Activated CD8-positive, alpha-beta memory T cell treated with anti-CD3 and anti-CD28 coated beads for 24 hours (primary cell): ENCODE data around the gene TBP.
A peak's percentile ranks its signal among the peaks of the same experiment; 100 is the strongest.
"Not testable (repeated sequence)": the region's sequence is repeated elsewhere in the genome, so short reads cannot be mapped to it uniquely, and the experiment has no call there.

Experiments used
- DNase-seq: peaks from one replicate; pipeline ENCODE4 v3.0.0-alpha.2; 2020

TBP gene

DNA sequence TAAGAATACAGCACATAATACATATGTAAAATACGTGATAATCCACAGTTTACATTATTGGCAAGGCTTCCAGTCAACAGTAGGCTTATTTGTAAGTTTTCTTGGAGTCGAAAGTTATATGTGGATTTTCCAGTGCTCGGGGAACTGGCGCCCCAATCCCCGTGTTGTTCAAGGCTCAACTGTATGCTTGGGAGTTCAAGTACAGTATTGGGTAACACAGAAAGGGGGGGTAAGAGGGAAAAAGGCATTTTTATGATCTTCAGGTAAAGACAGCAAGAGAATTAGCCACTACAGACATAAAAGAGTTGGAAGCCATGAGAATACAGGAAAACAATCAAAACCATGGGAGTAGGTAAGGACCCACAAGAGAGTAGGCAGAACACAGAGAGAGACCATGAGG is 17.5 kb upstream of the TBP start:
- no peak for DNase-seq

DNA sequence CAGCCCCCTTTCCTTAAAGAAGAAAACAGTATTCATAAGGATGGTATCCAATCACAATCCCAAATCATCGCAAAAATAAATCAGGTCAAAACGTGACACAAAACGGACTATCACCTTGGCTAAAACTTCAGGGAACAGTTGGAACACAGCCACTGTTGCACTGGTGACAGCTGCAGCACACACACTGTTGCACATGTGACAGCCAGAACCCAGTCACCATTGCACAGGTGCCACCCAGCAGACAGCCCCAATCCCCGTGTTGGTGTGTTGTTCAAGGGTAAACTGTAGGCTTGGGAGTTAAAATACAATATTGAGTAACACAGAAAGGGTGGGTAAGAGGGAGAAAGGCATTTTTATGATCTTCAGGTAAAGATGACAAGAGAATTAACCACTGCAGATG is 16.8 kb upstream of the TBP start:
- DNase-seq, result no peak

DNA sequence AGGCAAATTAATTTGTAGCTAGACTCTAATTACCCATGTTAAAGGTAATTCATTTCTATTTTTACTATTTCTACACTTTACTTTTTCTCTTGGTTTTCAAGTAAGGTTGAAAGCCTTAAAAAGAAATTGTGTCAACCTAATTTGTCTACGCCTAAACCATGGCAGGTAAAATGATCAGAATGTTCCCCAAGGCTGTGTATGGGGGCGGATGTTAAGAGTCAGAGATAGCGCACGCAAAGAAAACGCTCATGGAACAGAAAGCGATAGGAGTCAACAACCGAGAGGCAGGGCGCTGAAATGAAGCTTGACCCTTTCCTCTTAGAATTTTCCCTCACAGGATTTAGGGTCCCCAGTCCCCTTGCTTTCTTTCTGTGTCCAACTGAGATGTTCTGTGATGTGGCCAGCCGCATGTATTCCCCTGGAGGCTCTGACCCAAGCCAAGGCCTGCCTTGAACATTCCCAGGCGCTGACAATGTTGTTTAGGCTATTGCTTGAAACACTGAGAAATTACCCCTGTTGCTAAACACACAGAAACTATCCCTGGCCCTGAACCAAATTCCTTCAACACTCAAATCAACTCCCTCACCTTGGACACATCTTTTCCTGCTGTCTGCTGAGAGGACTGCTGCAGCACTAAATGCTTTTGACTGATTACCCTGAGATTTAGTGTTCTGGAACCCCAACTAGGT is 12.0 kb upstream of the TBP start:
- no peak for DNase-seq

DNA sequence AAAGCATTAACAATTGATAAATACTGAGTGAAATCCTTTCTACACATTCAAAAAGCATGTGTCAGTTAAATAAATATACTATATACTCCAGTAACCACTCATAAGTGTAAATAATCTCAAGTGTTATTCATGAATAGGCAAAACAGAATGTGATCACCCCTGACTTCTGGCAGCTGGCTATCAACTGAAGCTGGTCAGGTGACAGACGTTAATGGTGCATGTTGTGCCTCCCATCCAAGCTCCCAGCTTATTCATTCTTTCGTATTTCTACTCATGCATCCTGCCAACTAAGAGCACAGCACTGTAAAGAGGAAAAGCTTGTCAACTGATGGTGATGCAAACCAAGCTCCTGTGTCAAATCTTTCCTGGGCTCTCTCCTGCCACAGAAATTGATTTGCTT is 8.8 kb upstream of the TBP start:
- no peak for DNase-seq

DNA sequence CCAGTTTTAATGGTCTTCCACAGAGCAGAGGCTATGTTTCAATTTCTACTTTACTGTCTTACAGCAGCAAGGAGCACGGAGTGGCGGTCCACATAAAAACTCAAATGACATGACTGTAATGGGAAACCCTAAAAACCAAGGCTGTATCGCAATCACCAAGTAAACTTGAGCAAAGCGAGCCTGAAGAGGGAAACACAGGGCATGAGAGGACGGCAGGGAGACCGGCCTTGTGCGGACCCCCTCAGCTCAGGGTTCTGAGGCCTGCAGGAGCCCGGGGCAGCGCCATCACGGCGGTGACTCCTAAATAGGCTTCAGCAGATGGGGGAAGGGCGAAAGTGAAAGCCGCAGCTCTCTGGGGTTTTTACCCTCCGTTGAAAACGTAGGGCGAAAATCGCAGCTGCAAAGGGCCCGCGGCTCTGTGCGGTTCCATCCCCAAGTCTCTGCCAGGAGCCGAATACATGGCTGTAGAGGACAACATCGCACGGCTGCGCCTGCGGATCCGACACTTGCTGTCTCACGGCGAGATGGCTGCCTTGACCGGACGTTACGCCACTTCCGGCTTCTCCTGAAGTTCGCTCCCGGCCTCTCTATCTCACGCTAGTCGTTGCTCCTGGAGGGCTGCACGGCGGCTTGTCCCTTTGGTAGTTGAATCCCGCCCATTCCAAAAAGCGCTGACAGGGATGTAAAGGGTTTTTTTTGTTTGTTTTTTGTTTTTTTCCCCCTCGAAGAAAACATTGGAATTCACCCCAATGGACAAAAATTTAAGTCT is 1.2 kb upstream of the TBP start, which contains the start of gene PSMB1:
PSMB1 (minus strand) TSS at position 543 of the 769 bp plus-strand sequence; CDS start at position 478, 65 bp downstream.
- DNase-seq, result peak; percentile 90

DNA sequence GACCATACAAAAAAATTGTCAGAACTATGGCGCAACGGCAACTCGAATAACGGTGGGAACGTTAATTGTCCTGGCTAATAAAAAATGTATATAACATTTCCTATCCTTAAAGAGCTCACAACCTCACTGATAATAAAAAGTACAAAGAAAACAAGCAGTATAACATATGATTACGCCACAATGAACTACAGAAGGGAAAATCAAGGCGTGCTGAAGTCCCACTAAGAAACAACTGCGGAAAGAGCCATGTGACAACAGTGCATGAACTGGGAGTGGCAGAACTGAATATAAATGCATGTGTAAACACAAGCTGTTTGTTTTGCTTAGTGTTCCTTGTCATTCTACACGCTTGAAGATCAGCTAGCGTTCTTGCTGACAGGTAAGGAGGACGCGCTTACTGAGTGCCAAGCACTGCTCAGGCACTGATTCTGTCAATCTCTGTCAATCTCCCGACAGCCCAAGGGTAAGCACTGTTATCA is 596 bp upstream of the TBP start:
- DNase-seq, result no peak

DNA sequence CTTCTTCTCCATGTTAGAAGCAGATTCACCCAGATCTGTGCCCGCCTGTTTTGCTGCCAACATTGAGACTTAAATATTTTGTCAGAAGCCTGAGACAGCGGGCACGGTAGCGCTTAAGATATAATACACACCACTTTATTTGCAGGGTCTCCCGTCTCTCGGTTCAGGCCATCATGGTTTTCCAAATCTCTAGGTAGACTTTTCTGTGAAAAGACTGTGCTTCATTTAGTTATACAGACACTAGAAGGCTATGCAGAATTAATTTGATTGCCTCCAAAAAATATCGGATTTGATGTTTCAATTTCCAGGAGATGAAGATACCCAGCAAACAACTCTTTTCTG is 598 bp downstream of the TBP start:
- no peak for DNase-seq

DNA sequence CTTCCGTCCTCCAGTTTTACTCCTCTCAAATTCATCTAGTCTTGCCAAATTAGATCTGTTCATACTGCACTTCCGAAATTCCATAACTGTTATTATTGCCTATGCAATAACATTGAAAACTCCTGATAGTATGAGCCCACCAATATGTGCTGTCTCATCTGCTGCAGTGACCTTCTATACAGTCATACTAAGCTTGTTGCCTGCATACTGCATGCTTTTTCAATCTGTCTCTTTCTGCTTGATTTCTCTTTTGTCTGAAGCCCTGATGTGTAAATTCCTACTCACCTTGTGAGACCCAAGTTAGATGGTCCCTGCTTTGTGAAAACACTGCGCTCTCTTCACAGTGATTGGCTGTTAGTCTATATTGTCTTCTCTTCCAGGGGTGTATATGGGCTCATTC is 1.1 kb downstream of the TBP start:
- DNase-seq, result no peak

DNA sequence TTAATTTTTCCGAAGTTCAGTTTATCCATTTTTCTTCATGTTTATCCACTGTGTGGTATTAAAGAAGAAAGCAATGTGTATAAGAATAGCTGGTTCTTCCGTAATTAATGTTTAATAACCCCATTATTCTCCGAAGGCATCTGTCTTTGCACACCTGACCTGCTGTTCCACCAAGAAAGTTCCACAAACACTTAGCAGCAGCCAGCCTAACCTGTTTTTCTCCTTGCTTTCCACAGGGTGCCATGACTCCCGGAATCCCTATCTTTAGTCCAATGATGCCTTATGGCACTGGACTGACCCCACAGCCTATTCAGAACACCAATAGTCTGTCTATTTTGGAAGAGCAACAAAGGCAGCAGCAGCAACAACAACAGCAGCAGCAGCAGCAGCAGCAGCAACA is 7.4 kb downstream of the TBP start:
- DNase-seq, result no peak

DNA sequence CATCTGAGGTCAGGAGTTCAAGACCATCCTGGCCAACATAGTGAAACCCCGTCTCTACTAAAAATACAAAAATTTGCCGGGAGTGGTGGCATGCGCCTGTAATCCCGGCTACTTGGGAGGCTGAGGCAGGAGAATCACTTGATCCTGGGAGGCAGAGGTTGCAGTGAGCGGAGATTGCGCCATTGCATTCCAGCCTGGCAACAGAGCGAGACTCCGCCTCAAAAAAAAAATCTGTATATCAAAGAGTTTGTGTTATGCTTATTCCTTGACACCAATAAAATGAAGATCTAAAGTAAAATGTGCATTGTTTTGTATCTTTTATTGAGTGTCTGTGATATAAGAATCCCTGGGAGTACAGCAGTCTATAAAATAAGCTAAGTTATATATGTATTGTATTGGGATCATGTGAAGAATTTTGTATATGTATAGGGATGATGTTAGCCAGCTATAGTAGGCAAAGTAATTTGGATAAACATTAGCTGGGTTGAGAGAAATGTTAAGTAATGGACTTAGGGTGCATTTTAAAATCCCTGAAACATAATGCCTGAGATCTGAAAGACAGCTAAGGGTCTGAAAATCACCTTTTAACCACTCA is 10.9 kb downstream of the TBP start:
- DNase-seq, result no peak

DNA sequence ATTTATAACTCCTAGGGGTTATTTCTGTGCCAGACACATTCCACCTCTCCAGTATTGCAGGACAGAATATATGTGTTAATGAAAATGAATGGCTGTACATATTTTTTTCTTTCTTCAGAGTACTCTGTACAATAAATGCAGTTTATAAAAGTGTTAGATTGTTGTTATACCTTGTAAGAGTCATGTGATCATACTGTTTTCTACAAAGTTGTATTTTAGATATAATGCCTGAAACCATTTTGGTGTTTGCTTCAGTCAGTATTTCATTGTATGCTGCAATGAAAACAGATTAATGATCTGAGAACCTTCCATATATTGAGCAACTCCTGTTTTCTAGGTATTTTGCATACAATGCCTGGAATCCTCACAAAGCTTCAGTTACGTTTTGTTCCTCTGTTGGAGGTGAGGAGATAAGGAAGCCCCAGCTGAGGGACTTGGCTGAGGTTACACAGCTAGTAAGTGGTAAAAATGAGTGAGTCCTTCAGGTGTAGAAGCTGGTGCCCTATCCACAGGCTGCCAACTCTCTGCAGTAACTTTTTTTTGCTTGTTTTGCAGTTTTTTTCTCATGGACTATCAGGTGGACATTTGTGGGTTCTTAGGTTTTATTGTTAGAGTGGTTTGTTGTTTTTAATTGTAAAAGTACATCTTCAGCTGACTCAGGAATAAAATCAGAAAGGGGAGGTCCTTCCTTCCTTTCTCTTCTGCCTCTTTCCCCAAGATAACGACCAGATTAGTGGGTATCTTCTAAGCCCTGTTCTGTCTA is 18.7 kb downstream of the TBP start:
- no peak for DNase-seq

DNA sequence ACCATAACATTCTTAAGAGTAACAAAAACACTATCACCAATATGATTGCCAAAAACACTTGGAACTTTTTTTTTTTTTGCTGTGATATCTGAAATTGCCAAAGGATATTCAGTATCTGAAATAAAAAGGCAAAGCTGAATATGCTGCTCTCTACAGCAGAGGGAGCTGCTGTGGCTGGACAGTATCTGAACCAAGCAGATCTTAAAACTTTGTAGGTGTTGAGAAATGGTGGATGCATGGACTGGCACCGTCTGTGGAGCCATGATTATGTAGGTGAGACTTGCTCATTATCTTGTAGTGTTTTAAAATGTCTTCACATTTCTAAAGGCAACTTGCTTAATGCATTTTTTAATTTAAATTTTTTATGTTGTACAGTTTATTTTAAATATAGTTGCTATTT is 21.1 kb downstream of the TBP start:
- no peak for DNase-seq

DNA sequence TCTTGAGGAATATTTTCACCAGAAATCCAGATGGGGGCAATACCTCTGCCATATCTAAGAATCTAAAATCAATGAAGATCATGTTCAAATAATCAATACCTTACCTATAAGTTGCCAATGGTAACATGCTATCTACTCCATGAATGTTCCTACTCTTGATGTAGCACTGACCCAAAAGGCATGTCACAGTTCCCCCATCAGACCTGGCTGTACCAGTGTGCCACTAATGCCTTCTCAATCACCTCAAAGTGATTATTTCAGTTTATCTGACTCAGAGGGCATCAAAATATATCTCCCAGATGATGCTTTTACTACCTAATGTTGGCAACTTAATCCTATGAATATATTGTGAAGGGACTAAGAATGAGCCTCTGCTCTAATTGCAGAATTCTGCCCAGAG is 24.7 kb downstream of the TBP start:
- no peak for DNase-seq

DNA sequence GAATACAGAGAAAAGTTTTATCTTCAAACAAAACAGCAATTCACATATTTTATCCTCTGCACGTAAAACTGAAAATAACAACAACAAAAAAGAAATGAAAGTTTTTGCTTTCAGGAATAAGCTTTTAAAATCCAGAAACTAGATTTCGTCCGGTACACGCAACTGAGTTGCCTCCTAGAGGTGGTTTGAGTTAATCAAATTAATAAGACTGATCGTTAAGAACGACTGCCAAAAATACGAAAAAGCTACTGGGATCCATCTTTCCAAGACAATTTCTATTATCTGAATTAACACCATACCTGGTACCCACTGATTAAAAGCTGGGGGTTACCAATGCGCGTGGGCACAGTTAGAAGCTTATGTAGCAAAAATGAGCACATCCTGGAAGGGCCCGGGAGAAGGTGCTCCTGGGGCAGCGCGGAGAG is 29.6 kb downstream of the TBP start:
- no peak for DNase-seq

DNA sequence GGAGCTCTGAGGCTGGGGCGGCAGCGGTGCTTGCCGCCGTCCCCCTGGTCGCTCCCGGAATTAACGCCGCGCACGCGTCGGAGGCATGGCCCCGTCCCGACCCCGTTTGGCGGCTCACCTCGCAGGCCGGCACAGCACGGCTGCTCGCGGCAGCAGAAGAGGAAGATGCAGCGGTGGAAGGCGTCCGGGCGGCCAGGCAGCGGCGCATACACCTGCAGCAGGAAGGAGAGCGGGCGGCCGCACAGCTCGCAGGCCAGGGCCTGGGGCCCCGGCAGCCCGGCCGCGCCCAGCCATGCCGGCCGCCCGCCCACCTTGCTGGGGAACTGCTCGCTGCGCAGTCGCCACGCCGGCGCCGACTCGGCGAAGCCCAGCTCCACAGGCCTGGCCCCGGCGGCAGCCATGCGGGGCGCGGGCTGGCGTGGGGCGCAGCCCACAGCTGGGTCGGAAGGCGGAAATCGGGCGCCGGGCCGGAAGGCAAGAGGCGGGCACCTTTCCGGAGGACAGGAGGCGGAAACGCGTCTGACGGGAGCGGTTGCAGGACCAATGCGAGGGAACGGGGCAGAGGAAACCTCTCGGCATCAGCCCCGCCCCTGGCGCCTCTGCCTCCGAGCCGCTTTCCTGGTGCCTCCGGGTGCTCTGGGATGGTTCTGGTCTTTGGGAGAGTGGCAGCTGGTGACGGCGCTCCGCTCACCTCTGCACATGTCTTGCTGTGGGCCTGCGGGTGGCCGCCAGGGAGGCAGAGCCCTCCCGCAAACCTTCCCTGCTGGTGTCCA is 30.2 kb downstream of the TBP start, which contains the start of gene PDCD2:
PDCD2 (minus strand) TSS at position 457 of the 773 bp plus-strand sequence; CDS start at position 401, 56 bp downstream.
- DNase-seq, result peak; percentile 95

DNA sequence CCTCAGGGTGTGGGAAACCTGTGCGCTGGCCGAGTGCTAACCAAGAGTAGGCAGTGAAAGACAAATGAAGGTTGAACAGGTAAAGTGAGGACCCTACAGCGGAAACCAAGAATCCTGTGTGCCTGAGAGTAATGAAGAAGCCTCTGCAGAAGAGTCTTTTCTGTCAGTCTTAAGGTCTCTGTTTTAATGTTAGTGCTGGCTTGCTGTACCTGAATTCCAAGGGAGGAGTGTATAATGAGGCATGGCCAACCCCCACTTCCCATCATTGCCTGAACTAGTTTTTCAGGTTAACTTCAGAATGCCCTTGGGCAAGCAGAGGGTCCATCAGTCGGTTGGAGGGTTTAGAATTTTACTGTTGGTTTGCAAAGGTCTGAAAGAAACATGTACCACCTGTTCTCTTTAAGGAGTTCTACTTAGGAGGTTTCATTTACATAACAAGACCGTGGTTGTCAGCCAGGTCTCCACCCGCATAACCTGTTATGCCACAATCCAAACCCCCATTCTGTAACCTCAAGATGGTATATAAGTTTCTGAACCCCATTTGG is 30.9 kb downstream of the TBP start:
- DNase-seq, result no peak

DNA sequence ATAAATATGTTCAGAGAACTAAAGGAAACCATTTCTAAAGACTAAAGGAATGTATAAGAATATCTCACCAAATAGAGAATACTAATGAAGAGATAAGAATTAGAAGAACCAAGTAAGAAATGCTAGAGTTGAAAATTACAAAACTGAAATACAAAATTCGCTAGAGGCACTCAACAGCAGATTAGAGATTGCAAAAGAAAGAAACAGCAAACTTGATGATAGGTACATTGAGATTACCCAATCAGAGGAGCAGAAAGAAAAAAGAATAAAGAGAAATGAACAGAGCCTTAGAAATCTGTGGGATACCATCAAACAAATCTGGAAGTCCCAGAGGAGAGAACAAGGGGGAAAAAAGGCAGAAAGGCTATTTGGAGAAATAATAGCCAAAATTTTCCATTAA is 36.6 kb downstream of the TBP start:
- no peak for DNase-seq

DNA sequence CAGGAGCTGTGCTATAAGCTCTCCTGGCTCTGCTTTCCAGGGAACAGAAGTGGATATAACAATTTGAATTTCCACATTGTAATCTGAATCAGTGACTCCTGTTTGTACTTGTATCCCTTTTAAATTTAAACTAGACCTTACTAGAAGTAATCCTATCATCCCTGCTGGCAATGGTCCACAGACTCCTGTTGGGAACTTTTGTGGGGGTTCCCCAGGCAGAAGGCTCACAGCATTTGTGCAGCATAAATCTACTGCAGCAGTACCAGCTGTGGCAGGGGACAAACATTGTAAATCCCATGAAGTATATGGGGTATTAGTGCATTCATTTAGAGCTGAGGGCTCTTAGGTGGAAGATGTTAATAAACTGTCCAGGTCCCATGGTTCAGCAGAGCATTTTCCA is 42.3 kb downstream of the TBP start:
- DNase-seq, result no peak

DNA sequence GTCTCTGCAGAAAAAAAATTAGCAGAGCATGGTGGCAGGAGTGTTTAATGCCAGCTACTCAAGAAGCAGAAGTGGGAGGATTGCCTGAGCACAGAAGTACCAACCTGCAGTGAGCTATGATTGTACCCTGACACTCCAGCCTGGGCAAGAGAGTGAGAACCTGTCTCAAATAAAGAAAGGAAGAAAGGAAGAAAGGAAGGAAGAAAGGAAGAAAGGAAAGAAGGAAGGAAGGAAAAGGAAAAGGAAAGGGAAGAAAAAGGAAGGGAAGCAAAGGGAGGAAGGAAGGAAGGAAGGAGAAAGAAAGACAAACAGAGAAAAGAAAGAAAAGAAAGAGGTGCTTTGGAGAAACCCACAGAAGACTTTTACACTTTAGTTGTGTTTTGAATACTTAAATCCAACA is 43.1 kb downstream of the TBP start:
- no peak for DNase-seq

DNA sequence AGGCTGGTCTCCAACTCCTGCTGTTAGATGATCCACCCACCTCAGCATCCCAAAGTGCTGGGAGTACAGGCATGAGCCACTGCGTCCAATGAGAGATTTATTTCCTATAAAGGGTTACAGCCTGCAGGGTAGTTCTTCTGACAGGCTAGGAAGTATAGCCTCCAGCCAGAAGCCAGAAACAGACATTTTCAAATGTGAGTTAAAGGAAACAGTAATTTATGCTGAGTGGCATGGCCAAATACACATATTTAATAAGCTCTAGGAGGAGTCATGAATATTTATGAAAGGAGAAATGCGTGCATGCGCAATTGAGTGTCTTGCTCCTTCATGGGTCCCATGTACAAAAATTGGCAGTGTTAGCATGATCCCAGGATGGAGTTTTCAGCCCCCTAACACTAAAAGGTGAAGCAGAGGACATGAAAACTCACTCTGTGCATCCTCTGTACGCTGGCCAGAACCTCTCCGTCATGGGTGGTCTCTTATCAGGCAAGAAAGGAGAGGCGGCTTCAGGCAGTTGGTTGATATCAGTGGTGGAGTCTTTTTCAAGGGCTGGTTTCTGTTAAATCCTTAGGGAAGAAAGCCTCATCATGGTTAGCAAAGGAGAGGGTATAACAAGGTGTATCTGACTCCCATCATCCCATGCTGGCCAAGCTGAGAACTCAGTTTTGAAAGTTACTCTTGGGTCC is 51.5 kb downstream of the TBP start:
- DNase-seq, result no peak

DNA sequence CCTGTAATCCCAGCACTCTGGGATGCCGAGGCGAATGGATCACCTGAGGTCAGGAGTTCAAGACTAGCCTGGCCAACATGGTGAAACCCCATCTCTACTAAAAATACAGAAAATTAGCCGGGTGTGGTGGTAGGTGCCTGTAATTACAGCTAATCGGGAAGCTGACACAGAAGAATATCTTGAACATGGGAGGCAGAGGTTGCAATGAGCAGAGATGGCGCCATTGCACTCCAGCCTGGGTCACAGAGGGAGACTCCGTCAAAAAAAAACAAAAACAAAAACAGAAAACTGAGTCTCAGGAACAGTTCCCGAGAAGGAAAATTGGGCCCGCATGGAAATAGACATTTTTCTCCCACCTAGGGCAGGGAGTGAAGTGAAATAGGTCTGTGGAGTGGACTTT is 55.1 kb downstream of the TBP start:
- DNase-seq, result not testable (repeated sequence)
